Thoracic aorta (tissue), 2 donors: ENCODE results near the gene RPRD1A. TPM values are rescaled to one million over a fixed set of nuclear protein-coding genes. Genes with fewer than 3 reads are reported as not detected.
"Not testable (repeated sequence)": the region's sequence is repeated elsewhere in the genome, so short reads cannot be mapped to it uniquely, and the experiment has no call there.

ENCODE experiments used
- ATAC-seq: fragments of 150-250 bp; one replicate; pipeline ENCODE4 v1.8.0; 2017; ENCODE audit warnings: low read depth; ENCODE audit not compliant: insufficient number of reproducible peaks, low FRiP score
- DNase-seq: peaks from one replicate; pipeline ENCODE4 v3.0.0-alpha.2; 2020; ENCODE audit warnings: low spot score
- H3K27ac ChIP-seq, 2 donors: fragments of 200-600 bp; sonication (generic); 1 replicate in 1 of 2; 2 replicates in 1 of 2; pipeline ENCODE4 v1.5.1; 2016; ENCODE audit warnings: mild to moderate bottlenecking in 2 of 2, moderate library complexity in 2 of 2
- H3K27me3 ChIP-seq: fragments of 200-600 bp; sonication (generic); replicated peaks from 2 replicates; pipeline ENCODE4 v1.6.0; 2016; ENCODE audit warnings: mild to moderate bottlenecking; ENCODE audit not compliant: insufficient read depth
- H3K36me3 ChIP-seq: fragments of 200-600 bp; sonication (generic); one replicate; pipeline ENCODE4 v1.5.1; 2016
- H3K4me1 ChIP-seq, 2 donors: fragments of 200-600 bp; sonication (generic); 1 replicate in 1 of 2; 2 replicates in 1 of 2; pipeline versions ENCODE4 v1.5.1 to v1.6.0; 2016; ENCODE audit warnings: low read depth in 2 of 2, mild to moderate bottlenecking in 1 of 2; ENCODE audit not compliant: control insufficient read depth in 1 of 2
- H3K4me3 ChIP-seq: fragments of 200-600 bp; sonication (generic); 2 replicates; pipeline ENCODE4 v1.5.1; 2016; ENCODE audit warnings: mild to moderate bottlenecking
- H3K9me3 ChIP-seq: fragments of 200-600 bp; sonication (generic); 2 replicates; pipeline ENCODE4 v1.5.1; 2016
- CTCF ChIP-seq: fragments of 200-600 bp; sonication (generic); IDR thresholded peaks from one replicate; pipeline ENCODE4 v1.5.1; 2019; ENCODE audit warnings: antibody characterized with exemption
- total RNA-seq, 2 donors: library from RNA; depleted of rRNA; stranded (reverse); fragments of >200 nt; gene quantifications; one replicate each; pipeline versions ENCODE4 v1.1.0 to v1.2.3, GENCODE V29; 2016

RPRD1A gene
- total RNA-seq, 2 donors from 2014 or later: 49.8 to 64.9 TPM

- H3K27me3 ChIP-seq: no peaks in the 10 kb centered on the region
- H3K4me1 ChIP-seq: peaks cover 14 to 22% of the 10 kb centered on the region in 2 donors
- ATAC-seq (peak; percentile 98), DNase-seq (peak; percentile 65)
- H3K27ac ChIP-seq: peak within 1 kb of the TSS; percentile 83 to 89
- H3K4me3 ChIP-seq: peak within 1 kb of the TSS; percentile 88
- no peak for TF ChIP-seq CTCF
- H3K36me3 ChIP-seq: peaks cover 11% of the 10 kb centered on the region
- H3K9me3 ChIP-seq: no peaks in the 10 kb centered on the region
Observed at GRCh38 chr18:35972197-35973000, 95.0 kb downstream of the RPRD1A start, which contains the start of gene RMP24. Gene RMP24 (plus strand): TSS chr18:35972679.

- TF ChIP-seq CTCF: no peak
- Histone ChIP-seq H3K4me3 (peak overlapping the region; percentile 88), H3K27me3 (no peaks in the 10 kb centered on the region), H3K9me3 (no peaks in the 10 kb centered on the region), H3K36me3 (peaks cover 4% of the 10 kb centered on the region), H3K27ac (peak overlapping the region; percentile 83 to 89), H3K4me1 (peaks cover 14 to 22% of the 10 kb centered on the region in 2 donors)
- DNase-seq (no peak), ATAC-seq (peak; percentile 11)
Observed at GRCh38 chr18:35971661-35972196, 95.6 kb downstream of the RPRD1A start.

- H3K36me3 ChIP-seq: no peaks in the 10 kb centered on the region
- peaks cover 14 to 22% of the 10 kb centered on the region in 2 donors for H3K4me1 ChIP-seq
- H3K9me3 ChIP-seq: no peaks in the 10 kb centered on the region
- DNase-seq: no peak
- no peaks in the 10 kb centered on the region for H3K27me3 ChIP-seq
- no peak for TF ChIP-seq CTCF
- H3K27ac ChIP-seq: no peak overlapping the region
- no peak for ATAC-seq
- no peak overlapping the region for H3K4me3 ChIP-seq
Observed at GRCh38 chr18:35969676-35970075, 97.7 kb downstream of the RPRD1A start.

GRCh38 chr18:35968278-35968880, 99.0 kb downstream of the RPRD1A start:
- Histone ChIP-seq H3K27me3 (no peaks in the 10 kb centered on the region), H3K27ac (no peak overlapping the region), H3K36me3 (no peaks in the 10 kb centered on the region), H3K4me3 (no peak overlapping the region), H3K4me1 (peaks cover 5 to 13% of the 10 kb centered on the region in 2 donors), H3K9me3 (no peaks in the 10 kb centered on the region)
- TF ChIP-seq CTCF: no peak
- ATAC-seq (no peak), DNase-seq (no peak)

- not testable (repeated sequence) for H3K4me1 ChIP-seq, ATAC-seq, H3K27me3 ChIP-seq, H3K4me3 ChIP-seq, H3K9me3 ChIP-seq, DNase-seq, H3K36me3 ChIP-seq, H3K27ac ChIP-seq
Observed at GRCh38 chr18:35967866-35968265, 99.5 kb downstream of the RPRD1A start.
